Measurements from ENCODE around the gene COMMD7. TPM values are rescaled to one million over a fixed set of nuclear protein-coding genes. Genes with fewer than 3 reads are reported as not detected.

The COMMD7 gene
- total RNA-seq, 4 donors from 2014 or later: 20.3 to 28.9 (median 23.4) TPM

GRCh38 chr20:32786059-32786760 lies 42.9 kb upstream of the COMMD7 start:
- no peak for TF ChIP-seq CTCF (IDR thresholded peaks at IDR 0.05; ENCODE audit: low read depth)

GRCh38 chr20:32784369-32785080 lies 41.3 kb upstream of the COMMD7 start:
- no peak for TF ChIP-seq CTCF (IDR thresholded peaks at IDR 0.05; ENCODE audit: low read depth)

- no peak for TF ChIP-seq CTCF (IDR thresholded peaks at IDR 0.05; ENCODE audit: low read depth)
These were observed 37.7 kb upstream of the COMMD7 start for GRCh38 chr20:32780749-32781655.

GRCh38 chr20:32780278-32780677 lies 37.0 kb upstream of the COMMD7 start:
- no peak for TF ChIP-seq CTCF (IDR thresholded peaks at IDR 0.05; ENCODE audit: low read depth)

- TF ChIP-seq CTCF (IDR thresholded peaks at IDR 0.05; ENCODE audit: low read depth): no peak
These were observed 36.4 kb upstream of the COMMD7 start for GRCh38 chr20:32779500-32780211.

GRCh38 chr20:32777177-32777956 lies 34.1 kb upstream of the COMMD7 start:
- TF ChIP-seq CTCF (IDR thresholded peaks at IDR 0.05; ENCODE audit: low read depth): no peak

All from subcutaneous adipose tissue (tissue), 4 donors.